Measurements from ENCODE around the gene IRF3. TPM values are rescaled to one million over a fixed set of nuclear protein-coding genes. Genes with fewer than 3 reads are reported as not detected.

The IRF3 gene
- total RNA-seq, 1 donor from 2014 or later = 88.9 TPM

GRCh38 chr19:49683814-49684250 is 18.2 kb upstream of the IRF3 start:
- peaks cover 19% of the 10 kb centered on the region for H3K36me3 Mint-ChIP-seq (ENCODE audit: unreplicated experiment)
- no peak for TF ChIP-seq CTCF (IDR thresholded peaks at IDR 0.05)
- H3K27ac Mint-ChIP-seq (ENCODE audit: unreplicated experiment) = no peak overlapping the region
- no peak overlapping the region for H3K4me3 Mint-ChIP-seq (ENCODE audit: unreplicated experiment)
- DNase-seq (ENCODE audit: extremely low spot score, unreplicated experiment) = no peak
- no peaks in the 10 kb centered on the region for H3K9me3 Mint-ChIP-seq (ENCODE audit: unreplicated experiment)
- no peaks in the 10 kb centered on the region for H3K27me3 Mint-ChIP-seq (ENCODE audit: unreplicated experiment)
- H3K4me1 Mint-ChIP-seq (ENCODE audit: unreplicated experiment) = peaks cover 23% of the 10 kb centered on the region

GRCh38 chr19:49682274-49682673 is 16.6 kb upstream of the IRF3 start:
- Mint-ChIP-seq H3K9me3 (ENCODE audit: unreplicated experiment) (no peaks in the 10 kb centered on the region), H3K27me3 (ENCODE audit: unreplicated experiment) (no peaks in the 10 kb centered on the region), H3K4me1 (ENCODE audit: unreplicated experiment) (peaks cover 28% of the 10 kb centered on the region), H3K27ac (ENCODE audit: unreplicated experiment) (no peak overlapping the region), H3K36me3 (ENCODE audit: unreplicated experiment) (peaks cover 15% of the 10 kb centered on the region), H3K4me3 (ENCODE audit: unreplicated experiment) (no peak overlapping the region)
- no peak for TF ChIP-seq CTCF (IDR thresholded peaks at IDR 0.05)
- no peak for DNase-seq (ENCODE audit: extremely low spot score, unreplicated experiment)

GRCh38 chr19:49681830-49682229 is 16.2 kb upstream of the IRF3 start:
- no peaks in the 10 kb centered on the region for H3K27me3 Mint-ChIP-seq (ENCODE audit: unreplicated experiment)
- H3K4me1 Mint-ChIP-seq (ENCODE audit: unreplicated experiment) = peaks cover 27% of the 10 kb centered on the region
- TF ChIP-seq CTCF (IDR thresholded peaks at IDR 0.05) = no peak
- H3K36me3 Mint-ChIP-seq (ENCODE audit: unreplicated experiment) = peaks cover 15% of the 10 kb centered on the region
- no peak for DNase-seq (ENCODE audit: extremely low spot score, unreplicated experiment)
- no peak overlapping the region for H3K4me3 Mint-ChIP-seq (ENCODE audit: unreplicated experiment)
- H3K9me3 Mint-ChIP-seq (ENCODE audit: unreplicated experiment) = no peaks in the 10 kb centered on the region
- no peak overlapping the region for H3K27ac Mint-ChIP-seq (ENCODE audit: unreplicated experiment)

- Mint-ChIP-seq H3K27me3 (ENCODE audit: unreplicated experiment) (no peaks in the 10 kb centered on the region), H3K36me3 (ENCODE audit: unreplicated experiment) (peaks cover 13% of the 10 kb centered on the region), H3K27ac (ENCODE audit: unreplicated experiment) (peak overlapping the region; percentile 47), H3K4me1 (ENCODE audit: unreplicated experiment) (peaks cover 31% of the 10 kb centered on the region), H3K9me3 (ENCODE audit: unreplicated experiment) (no peaks in the 10 kb centered on the region), H3K4me3 (ENCODE audit: unreplicated experiment) (peak overlapping the region; percentile 18)
- peak; percentile 98 for DNase-seq (ENCODE audit: extremely low spot score, unreplicated experiment)
- peak; percentile 100 for TF ChIP-seq CTCF (IDR thresholded peaks at IDR 0.05)
Measured at GRCh38 chr19:49680421-49681351, 15.0 kb upstream of the IRF3 start.

- no peak for DNase-seq (ENCODE audit: extremely low spot score, unreplicated experiment)
- peaks cover 31% of the 10 kb centered on the region for H3K4me1 Mint-ChIP-seq (ENCODE audit: unreplicated experiment)
- H3K4me3 Mint-ChIP-seq (ENCODE audit: unreplicated experiment) = no peak overlapping the region
- H3K27me3 Mint-ChIP-seq (ENCODE audit: unreplicated experiment) = no peaks in the 10 kb centered on the region
- H3K9me3 Mint-ChIP-seq (ENCODE audit: unreplicated experiment) = no peaks in the 10 kb centered on the region
- TF ChIP-seq CTCF (IDR thresholded peaks at IDR 0.05) = no peak
- peaks cover 6% of the 10 kb centered on the region for H3K36me3 Mint-ChIP-seq (ENCODE audit: unreplicated experiment)
- H3K27ac Mint-ChIP-seq (ENCODE audit: unreplicated experiment) = peak overlapping the region; percentile 47
Measured at GRCh38 chr19:49679771-49680413, 14.2 kb upstream of the IRF3 start.

All from osteocyte (in vitro differentiated cells).